ENCODE measurements around the gene EI24. TPM values are rescaled to one million over a fixed set of nuclear protein-coding genes. Genes with fewer than 3 reads are reported as not detected.

The EI24 gene
- total RNA-seq, 4 donors from 2014 or later: 88.9 to 140 (median 127) TPM

GRCh38 chr11:125552927-125553326 is 16.4 kb upstream of the EI24 start:
- Histone ChIP-seq H3K27ac (no peak overlapping the region), H3K36me3 (no peaks in the 10 kb centered on the region), H3K9me3 (peaks cover 0 to 11% (median 0%) of the 10 kb centered on the region in 3 donors), H3K4me1 (no peaks in the 10 kb centered on the region), H3K4me3 (no peak overlapping the region), H3K27me3 (no peaks in the 10 kb centered on the region)
- no peak for TF ChIP-seq POLR2A (IDR thresholded peaks at IDR 0.05)
- TF ChIP-seq CTCF (IDR thresholded peaks at IDR 0.05 in 4 of 5, conservative IDR thresholded peaks at IDR 0.05 in 1 of 5): no peak
- in situ Hi-C loops (cut with MboI; ENCODE audit: low sequenced_read_pairs in 4 of 4): loop anchor here in 1 of 4 donors (25.0 kb wide), 1 partner anchor 441 kb away; the partner anchor contains the start of gene TMEM218
- intact Hi-C loops (cut with DNase I; ENCODE audit: low total_unique reads): no loop called here
- DNase-seq: no peak
- ATAC-seq: no peak

- in situ Hi-C loops (cut with MboI; ENCODE audit: low sequenced_read_pairs in 4 of 4) (loop anchor here in 1 of 4 donors (25.0 kb wide), 1 partner anchor 441 kb away; the partner anchor contains the start of gene TMEM218), intact Hi-C loops (cut with DNase I; ENCODE audit: low total_unique reads) (no loop called here)
- H3K36me3 ChIP-seq: no peaks in the 10 kb centered on the region
- H3K27ac ChIP-seq: no peak overlapping the region
- H3K4me3 ChIP-seq: no peak overlapping the region
- TF ChIP-seq POLR2A (IDR thresholded peaks at IDR 0.05): no peak
- TF ChIP-seq CTCF (IDR thresholded peaks at IDR 0.05 in 4 of 5, conservative IDR thresholded peaks at IDR 0.05 in 1 of 5): no peak
- H3K27me3 ChIP-seq: no peaks in the 10 kb centered on the region
- no peak for DNase-seq
- H3K9me3 ChIP-seq: peaks cover 0 to 11% (median 0%) of the 10 kb centered on the region in 3 donors
- no peaks in the 10 kb centered on the region for H3K4me1 ChIP-seq
- no peak for ATAC-seq
Observed at GRCh38 chr11:125553357-125553756, 15.9 kb upstream of the EI24 start.

- in situ Hi-C loops (cut with MboI; ENCODE audit: low sequenced_read_pairs in 4 of 4): loop anchor here in 1 of 4 donors (25.0 kb wide), 1 partner anchor 442 kb away; the partner anchor contains the start of gene TMEM218
Observed at GRCh38 chr11:125554038-125554437, 15.2 kb upstream of the EI24 start.

GRCh38 chr11:125559888-125560287 is 9.4 kb upstream of the EI24 start:
- intact Hi-C loops (cut with DNase I; ENCODE audit: low total_unique reads) (no loop called here), in situ Hi-C loops (cut with MboI; ENCODE audit: low sequenced_read_pairs in 4 of 4) (loop anchor here in 1 of 4 donors (25.0 kb wide), 1 partner anchor 448 kb away; the partner anchor contains the start of gene TMEM218)
- Histone ChIP-seq H3K27ac (no peak overlapping the region), H3K4me1 (no peaks in the 10 kb centered on the region), H3K27me3 (no peaks in the 10 kb centered on the region), H3K4me3 (no peak overlapping the region), H3K9me3 (no peaks in the 10 kb centered on the region), H3K36me3 (no peaks in the 10 kb centered on the region)
- DNase-seq (no peak), ATAC-seq (no peak)
- TF ChIP-seq CTCF (IDR thresholded peaks at IDR 0.05 in 4 of 5, conservative IDR thresholded peaks at IDR 0.05 in 1 of 5) (no peak), POLR2A (IDR thresholded peaks at IDR 0.05) (no peak)

More at GRCh38 chr11:125554038-125554437, 15.2 kb upstream of the EI24 start:
- TF ChIP-seq CTCF (IDR thresholded peaks at IDR 0.05 in 4 of 5, conservative IDR thresholded peaks at IDR 0.05 in 1 of 5) (no peak), POLR2A (IDR thresholded peaks at IDR 0.05) (no peak)
- ATAC-seq: no peak
- Histone ChIP-seq H3K4me3 (no peak overlapping the region), H3K36me3 (no peaks in the 10 kb centered on the region), H3K27ac (no peak overlapping the region), H3K9me3 (peaks cover 0 to 11% (median 0%) of the 10 kb centered on the region in 3 donors), H3K4me1 (no peaks in the 10 kb centered on the region), H3K27me3 (no peaks in the 10 kb centered on the region)
- intact Hi-C loops (cut with DNase I; ENCODE audit: low total_unique reads): no loop called here
- DNase-seq: no peak

- in situ Hi-C loops (cut with MboI; ENCODE audit: low sequenced_read_pairs in 4 of 4): loop anchor here in 1 of 4 donors (25.0 kb wide), 1 partner anchor 450 kb away; the partner anchor contains the start of gene TMEM218
- no peak for DNase-seq
- no peaks in the 10 kb centered on the region for H3K36me3 ChIP-seq
- no peaks in the 10 kb centered on the region for H3K9me3 ChIP-seq
- ATAC-seq: no peak
- no peak overlapping the region for H3K4me3 ChIP-seq
- H3K27me3 ChIP-seq: no peaks in the 10 kb centered on the region
- intact Hi-C loops (cut with DNase I; ENCODE audit: low total_unique reads): no loop called here
- H3K27ac ChIP-seq: no peak overlapping the region
- TF ChIP-seq POLR2A (IDR thresholded peaks at IDR 0.05) (no peak), CTCF (IDR thresholded peaks at IDR 0.05 in 4 of 5, conservative IDR thresholded peaks at IDR 0.05 in 1 of 5) (no peak)
- no peaks in the 10 kb centered on the region for H3K4me1 ChIP-seq
Observed at GRCh38 chr11:125561924-125562323, 7.4 kb upstream of the EI24 start.
